Fibroblast of the aortic adventitia (primary cell): ENCODE data around the gene DRC7. TPM values are rescaled to one million over a fixed set of nuclear protein-coding genes. Genes with fewer than 3 reads are reported as not detected.

Source experiments
- DNase-seq: peaks from one replicate; pipeline ENCODE4 v3.0.0-alpha.2; 2010; ENCODE audit warnings: low read depth
- H3K4me3 ChIP-seq: 2 replicates; pipeline ENCODE4 v1.5.1; 2011; ENCODE audit warnings: low read depth, mild to moderate bottlenecking, control low read depth, low read length, moderate library complexity
- total RNA-seq: library from RNA; depleted of rRNA; stranded (reverse); fragments of >200 nt; gene quantifications from 2 replicates; pipeline ENCODE4 v1.2.3, GENCODE V29; 2012; ENCODE audit warnings: low replicate concordance
- TF ChIP-seq, protein P1 (sequence below): IDR thresholded peaks from 2 replicates; pipeline ENCODE4 v1.5.1; 2011; ENCODE audit warnings: mild to moderate bottlenecking, low read length, control low read depth, inconsistent platforms; ENCODE audit not compliant: insufficient read depth

DRC7 gene
- total RNA-seq, 1 donor = 0.09 TPM

DNA sequence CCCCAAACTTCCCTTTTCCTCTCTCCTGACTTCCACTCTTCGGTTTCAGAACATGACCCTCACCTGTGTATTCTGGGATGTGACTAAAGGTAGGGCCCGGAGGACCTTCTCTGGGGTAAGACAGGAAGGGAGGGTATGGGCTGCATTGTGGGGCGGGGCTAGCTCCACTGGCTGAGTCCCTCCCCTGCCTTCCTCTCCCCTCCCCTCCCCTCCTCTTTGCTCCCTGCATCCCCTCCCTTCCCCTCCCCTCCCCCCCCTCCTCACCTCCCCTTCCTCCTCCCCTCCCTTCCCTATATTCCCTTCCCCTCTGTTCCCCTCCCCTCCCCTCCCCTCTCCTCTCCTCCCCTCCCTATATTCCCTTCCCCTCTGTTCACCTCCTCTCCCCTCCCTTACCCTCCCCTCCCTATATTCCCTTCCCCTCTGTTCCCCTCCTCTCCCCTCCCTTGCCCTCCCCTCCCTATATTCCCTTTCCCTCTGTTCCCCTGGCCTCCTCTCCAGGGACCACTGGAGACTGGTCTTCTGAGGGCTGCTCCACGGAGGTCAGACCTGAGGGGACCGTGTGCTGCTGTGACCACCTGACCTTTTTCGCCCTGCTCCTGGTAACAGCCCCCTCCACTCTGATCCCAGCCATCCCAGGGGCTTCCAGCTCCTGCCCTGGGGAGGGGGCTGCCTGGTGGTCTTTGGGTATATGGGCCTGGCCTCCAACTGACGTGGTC, 14.7 kb upstream of the DRC7 start:
- DNase-seq = no peak
- no peak overlapping the region for H3K4me3 ChIP-seq
- TF ChIP-seq, protein P1, sequence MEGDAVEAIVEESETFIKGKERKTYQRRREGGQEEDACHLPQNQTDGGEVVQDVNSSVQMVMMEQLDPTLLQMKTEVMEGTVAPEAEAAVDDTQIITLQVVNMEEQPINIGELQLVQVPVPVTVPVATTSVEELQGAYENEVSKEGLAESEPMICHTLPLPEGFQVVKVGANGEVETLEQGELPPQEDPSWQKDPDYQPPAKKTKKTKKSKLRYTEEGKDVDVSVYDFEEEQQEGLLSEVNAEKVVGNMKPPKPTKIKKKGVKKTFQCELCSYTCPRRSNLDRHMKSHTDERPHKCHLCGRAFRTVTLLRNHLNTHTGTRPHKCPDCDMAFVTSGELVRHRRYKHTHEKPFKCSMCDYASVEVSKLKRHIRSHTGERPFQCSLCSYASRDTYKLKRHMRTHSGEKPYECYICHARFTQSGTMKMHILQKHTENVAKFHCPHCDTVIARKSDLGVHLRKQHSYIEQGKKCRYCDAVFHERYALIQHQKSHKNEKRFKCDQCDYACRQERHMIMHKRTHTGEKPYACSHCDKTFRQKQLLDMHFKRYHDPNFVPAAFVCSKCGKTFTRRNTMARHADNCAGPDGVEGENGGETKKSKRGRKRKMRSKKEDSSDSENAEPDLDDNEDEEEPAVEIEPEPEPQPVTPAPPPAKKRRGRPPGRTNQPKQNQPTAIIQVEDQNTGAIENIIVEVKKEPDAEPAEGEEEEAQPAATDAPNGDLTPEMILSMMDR = no peak

DNA sequence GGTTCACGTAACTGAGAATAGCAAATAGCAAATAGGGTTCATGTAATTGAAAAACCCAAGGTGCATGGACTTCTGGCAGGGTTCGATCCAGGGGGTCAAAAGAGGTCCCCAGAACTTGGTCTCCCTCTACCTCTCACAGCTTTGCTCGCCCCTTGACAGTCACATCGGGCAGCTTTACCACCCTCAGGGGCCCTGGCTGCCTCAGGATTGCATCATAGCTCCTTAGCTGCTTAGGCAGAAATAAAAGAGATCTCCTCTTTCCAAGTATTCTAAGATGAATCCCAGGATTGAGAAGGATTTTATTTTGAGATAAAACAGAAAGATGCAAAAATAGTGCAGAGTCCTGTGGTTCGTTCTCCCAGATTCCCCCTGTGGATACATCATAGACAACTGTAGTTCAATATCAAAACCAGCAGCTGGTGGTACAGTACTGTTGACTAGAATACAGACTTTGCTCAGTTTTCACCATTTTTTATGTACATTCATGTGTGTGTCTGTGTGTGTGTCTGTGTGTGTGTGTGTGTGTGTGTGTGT, 13.7 kb upstream of the DRC7 start:
- peak; percentile 9 for DNase-seq
- no peak overlapping the region for H3K4me3 ChIP-seq
- TF ChIP-seq, protein P1 = no peak

DNA sequence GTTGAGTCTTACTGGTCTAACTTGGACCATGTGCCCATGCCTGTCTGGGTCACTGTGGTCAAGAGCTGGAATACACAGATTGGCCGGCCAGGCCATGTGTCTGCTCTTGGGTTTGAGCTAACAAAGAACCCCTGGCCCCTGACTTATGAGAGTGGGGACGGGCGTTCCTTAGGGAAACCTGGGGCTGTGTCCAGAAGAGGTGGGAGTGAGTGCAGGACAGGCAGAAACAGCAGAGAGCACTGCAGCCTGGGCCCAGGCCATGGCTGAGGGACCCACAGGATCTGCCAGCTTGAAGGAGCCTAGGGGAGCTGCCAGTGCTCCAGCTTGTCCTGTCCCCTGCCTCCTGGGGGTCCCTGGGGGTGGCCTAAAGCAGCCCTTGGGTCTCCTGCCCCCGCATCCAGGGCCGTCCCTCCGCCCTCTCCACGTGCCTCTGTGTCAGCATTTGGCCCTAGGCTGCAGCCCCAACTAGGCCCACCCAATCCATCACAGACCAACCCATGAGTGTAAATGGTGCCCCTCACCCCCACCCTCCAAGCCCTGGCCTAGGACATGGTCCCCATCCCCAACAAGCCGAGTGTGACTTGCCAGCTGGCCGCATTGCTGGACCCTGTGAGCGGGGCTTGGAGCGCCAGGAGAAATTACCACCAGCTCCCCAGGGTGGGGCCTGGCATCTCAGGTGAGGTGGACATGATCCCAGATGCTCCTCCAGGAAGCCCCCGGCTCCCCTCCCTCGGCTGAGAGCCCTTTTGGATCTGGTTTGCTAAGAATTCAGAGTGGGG, 12.5 kb upstream of the DRC7 start:
- TF ChIP-seq, protein P1 = no peak
- H3K4me3 ChIP-seq = no peak overlapping the region
- DNase-seq = no peak

DNA sequence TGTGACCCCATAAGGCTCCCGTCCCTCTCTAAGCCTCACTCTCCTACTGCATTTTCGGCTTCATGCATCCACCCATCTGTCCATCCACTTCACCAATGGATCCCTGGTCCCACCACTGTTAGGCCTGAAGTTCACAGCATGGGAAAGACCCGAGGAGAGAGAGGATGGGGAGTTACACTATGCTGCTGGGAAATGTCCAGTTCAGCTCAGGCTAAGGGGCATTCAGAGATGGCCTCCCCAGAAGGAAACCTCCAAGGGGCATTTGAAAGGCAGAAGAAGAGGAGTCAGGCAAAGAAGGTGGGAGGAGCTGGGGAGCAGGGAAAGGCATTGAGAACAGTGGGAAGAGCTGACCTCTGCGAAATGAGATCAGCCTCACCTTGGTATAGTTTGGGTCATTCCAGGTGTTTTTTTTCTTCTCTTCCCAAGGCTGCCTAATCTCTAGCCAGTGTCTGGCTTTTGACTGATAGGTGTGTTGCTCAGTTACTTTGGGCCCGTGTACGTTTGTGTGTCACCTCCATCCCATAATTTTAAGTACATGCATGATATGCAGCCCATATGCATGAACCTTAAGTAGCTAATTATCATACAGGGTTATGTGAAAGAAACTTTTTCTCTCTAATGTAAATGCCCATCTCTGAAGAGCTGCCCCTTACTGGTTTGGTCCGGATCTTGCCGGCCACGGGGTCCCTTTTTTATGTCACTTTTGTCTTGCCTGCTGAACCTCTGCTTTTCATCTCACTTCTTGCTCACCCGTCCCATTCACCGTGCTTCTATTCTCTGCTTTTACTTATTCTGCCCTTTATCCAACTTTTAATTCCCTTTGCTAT, 11.6 kb upstream of the DRC7 start:
- no peak for DNase-seq
- TF ChIP-seq, protein P1 = no peak

DNA sequence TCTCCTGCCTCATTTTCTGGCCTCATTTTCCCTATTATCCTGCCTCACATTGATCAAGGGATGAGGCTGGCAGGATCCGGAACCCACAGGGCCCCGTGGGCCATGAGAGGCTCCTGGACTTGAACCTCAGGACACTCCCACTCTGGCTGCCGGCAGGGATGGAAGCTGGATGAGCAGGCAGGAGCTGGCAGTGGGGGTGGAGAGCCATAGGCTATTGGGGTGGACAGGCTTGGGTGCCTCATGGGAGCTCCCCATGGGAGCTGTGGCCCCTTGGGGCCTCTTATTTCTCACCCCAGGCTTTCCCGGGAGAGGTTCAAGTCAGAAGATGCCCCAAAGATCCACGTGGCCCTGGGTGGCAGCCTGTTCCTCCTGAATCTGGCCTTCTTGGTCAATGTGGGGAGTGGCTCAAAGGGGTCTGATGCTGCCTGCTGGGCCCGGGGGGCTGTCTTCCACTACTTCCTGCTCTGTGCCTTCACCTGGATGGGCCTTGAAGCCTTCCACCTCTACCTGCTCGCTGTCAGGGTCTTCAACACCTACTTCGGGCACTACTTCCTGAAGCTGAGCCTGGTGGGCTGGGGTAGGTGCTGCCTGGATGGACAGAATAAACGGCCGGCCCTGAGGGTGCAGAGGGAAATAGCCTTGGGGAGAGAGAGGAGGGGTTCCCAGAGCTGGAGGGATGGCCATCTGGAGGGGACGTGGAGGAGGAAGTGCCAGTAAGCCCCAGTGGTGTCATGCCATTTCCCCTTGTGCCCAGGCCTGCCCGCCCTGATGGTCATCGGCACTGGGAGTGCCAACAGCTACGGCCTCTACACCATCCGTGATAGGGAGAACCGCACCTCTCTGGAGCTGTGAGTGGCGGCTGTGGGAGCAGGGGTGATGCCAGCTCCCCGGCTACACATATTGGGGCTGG, 10.7 kb upstream of the DRC7 start:
- no peak for DNase-seq
- H3K4me3 ChIP-seq = no peak overlapping the region
- TF ChIP-seq, protein P1 = no peak

More for the DNA sequence above, 11.6 kb upstream of the DRC7 start:
- no peak overlapping the region for H3K4me3 ChIP-seq
